Common myeloid progenitor, CD34-positive (primary cell): ENCODE measurements around the gene KRTAP4-4.
"Not testable (repeated sequence)": the region's sequence is repeated elsewhere in the genome, so short reads cannot be mapped to it uniquely, and the experiment has no call there.

Experiments
- CTCF ChIA-PET: fragments of 350-600 bp; sonication (Branson Sonifier 250); formaldehyde crosslinking; loops from one replicate; lab custom pipeline; 2021; ENCODE audit warnings: antibody characterized with exemption; lab: Charles Lee
- POLR2A ChIA-PET: fragments of 350-600 bp; sonication (Branson Sonifier 250); formaldehyde crosslinking; loops from one replicate; lab custom pipeline; 2021; ENCODE audit warnings: antibody characterized with exemption; lab: Charles Lee
- DNase-seq, 3 donors: peaks; one replicate each; pipeline versions ENCODE4 v3.0.0 to v3.0.0-alpha.2; 2013
- H3K27ac ChIP-seq, 2 experiments: 1 replicate in 1 of 2; 2 replicates in 1 of 2; pipeline ENCODE4 v1.7.0; 2013; ENCODE audit warnings: inconsistent platforms in 2 of 2, low read length in 2 of 2, mild to moderate bottlenecking in 2 of 2, low read depth in 1 of 2, moderate library complexity in 1 of 2; ENCODE audit not compliant: severe bottlenecking in 2 of 2, insufficient read depth in 1 of 2, poor library complexity in 1 of 2
- H3K27me3 ChIP-seq, 5 experiments: replicated peaks in 2 of 5; 1 replicate in 3 of 5; 2 replicates in 2 of 5; pipeline versions ENCODE4 v1.6.1 to v1.7.0; 2013; ENCODE audit warnings: low read length in 4 of 5, mild to moderate bottlenecking in 2 of 5, moderate library complexity in 2 of 5, inconsistent platforms in 1 of 5; ENCODE audit not compliant: insufficient read depth in 5 of 5, control insufficient read depth in 4 of 5
- H3K36me3 ChIP-seq, 4 experiments: 1 replicate in 2 of 4; 2 replicates in 2 of 4; pipeline versions ENCODE4 v1.6.1 to v1.7.0; 2013; ENCODE audit warnings: low read length in 3 of 4, control low read depth in 1 of 4, mild to moderate bottlenecking in 1 of 4; ENCODE audit not compliant: control insufficient read depth in 4 of 4, insufficient read depth in 4 of 4
- H3K4me1 ChIP-seq, 4 experiments: 1 replicate in 3 of 4; 2 replicates in 1 of 4; pipeline versions ENCODE4 v1.6.1 to v1.7.1; 2013; ENCODE audit warnings: low read length in 3 of 4, mild to moderate bottlenecking in 3 of 4, control low read depth in 1 of 4, inconsistent platforms in 1 of 4, moderate library complexity in 1 of 4; ENCODE audit not compliant: control insufficient read depth in 4 of 4, insufficient read depth in 4 of 4; ENCODE audit errors: control extremely low read depth in 1 of 4
- H3K4me3 ChIP-seq, 7 experiments: 1 replicate in 4 of 7; 2 replicates in 3 of 7; pipeline versions ENCODE4 v1.5.1 to v1.7.0; 2013; ENCODE audit warnings: mild to moderate bottlenecking in 7 of 7, low read length in 6 of 7, moderate library complexity in 6 of 7, inconsistent platforms in 2 of 7, low read depth in 2 of 7, control low read depth in 1 of 7; ENCODE audit not compliant: insufficient read depth in 4 of 7, control insufficient read depth in 1 of 7; ENCODE audit errors: extremely low read depth in 1 of 7
- H3K9me3 ChIP-seq, 5 experiments: 1 replicate in 4 of 5; 2 replicates in 1 of 5; pipeline versions ENCODE4 v1.6.1 to v1.7.1; 2013; ENCODE audit warnings: low read length in 4 of 5, mild to moderate bottlenecking in 2 of 5, inconsistent platforms in 1 of 5, low read depth in 1 of 5, moderate library complexity in 1 of 5; ENCODE audit not compliant: control insufficient read depth in 4 of 5, insufficient read depth in 2 of 5; ENCODE audit errors: control extremely low read depth in 1 of 5
- WGBS: methylation state at CpG from one replicate; pipeline ENCODE4 v1.1.5; 2013; ENCODE audit not compliant: insufficient coverage; 5-methylcytosine and 5-hydroxymethylcytosine counted together

The KRTAP4-4 gene

DNA sequence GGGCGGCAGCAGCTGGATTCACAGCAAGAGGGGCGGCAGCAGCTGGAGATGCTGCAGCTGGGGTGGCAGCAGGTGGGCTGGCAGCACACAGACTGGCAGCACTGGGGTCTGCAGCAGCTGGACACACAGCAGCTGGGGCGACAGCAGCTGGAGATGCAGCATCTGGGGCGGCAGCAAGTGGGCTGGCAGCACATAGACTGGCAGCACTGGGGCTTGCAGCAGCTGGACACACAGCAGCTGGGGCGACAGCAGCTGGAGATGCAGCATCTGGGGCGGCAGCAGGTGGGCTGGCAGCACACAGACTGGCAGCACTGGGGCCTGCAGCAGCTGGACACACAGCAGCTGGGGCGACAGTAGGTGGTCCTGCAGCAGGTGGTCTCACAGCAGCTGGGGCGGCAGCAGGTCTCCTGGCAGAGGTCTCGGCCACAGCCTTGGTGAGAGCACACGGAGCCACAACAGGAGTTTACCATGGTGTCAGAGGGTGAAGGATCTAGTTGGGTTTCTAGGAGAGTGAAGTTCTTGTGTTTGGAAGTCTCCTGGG is 42.6 kb downstream of the KRTAP4-4 start, which contains the start of gene KRTAP4-11:
TSS of gene KRTAP4-11 (minus strand) at position 528 of the 541 bp plus-strand sequence. CDS start at position 470, 58 bp downstream.
- H3K27me3 ChIP-seq, H3K36me3 ChIP-seq, POLR2A ChIA-PET, H3K4me3 ChIP-seq, CTCF ChIA-PET, H3K27ac ChIP-seq, DNase-seq, H3K9me3 ChIP-seq: not testable (repeated sequence)
- 85% methylated on average over 9 of the region's 10 CpGs for WGBS
- H3K4me1 ChIP-seq: peaks cover 0 to 16% (median 7%) of the 10 kb centered on the region in 4 experiments

DNA sequence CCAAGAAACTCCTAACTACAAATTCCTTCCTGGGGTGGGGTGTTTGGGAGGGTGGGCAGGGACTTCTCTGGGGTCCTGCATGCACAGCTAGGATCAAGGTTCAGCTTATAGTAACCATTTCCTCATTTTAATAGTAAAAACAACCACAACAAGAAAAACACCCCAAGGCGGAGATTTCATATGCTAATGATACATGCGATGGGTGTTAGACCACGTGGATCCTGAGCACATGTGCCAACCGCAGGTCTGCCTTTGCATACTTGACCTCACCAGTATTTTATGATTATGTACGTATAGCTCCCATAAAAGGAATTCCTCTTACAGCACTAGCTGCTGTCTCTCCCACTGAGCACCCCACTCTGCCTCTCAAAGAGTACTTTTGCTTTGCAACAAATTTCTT is 44.3 kb downstream of the KRTAP4-4 start:
- H3K27ac ChIP-seq: no peak overlapping the region
- DNase-seq: peak in 2 of 3 donors; percentile 33 to 41
- 42% methylated on average over 4 of the region's 5 CpGs for WGBS

DNA sequence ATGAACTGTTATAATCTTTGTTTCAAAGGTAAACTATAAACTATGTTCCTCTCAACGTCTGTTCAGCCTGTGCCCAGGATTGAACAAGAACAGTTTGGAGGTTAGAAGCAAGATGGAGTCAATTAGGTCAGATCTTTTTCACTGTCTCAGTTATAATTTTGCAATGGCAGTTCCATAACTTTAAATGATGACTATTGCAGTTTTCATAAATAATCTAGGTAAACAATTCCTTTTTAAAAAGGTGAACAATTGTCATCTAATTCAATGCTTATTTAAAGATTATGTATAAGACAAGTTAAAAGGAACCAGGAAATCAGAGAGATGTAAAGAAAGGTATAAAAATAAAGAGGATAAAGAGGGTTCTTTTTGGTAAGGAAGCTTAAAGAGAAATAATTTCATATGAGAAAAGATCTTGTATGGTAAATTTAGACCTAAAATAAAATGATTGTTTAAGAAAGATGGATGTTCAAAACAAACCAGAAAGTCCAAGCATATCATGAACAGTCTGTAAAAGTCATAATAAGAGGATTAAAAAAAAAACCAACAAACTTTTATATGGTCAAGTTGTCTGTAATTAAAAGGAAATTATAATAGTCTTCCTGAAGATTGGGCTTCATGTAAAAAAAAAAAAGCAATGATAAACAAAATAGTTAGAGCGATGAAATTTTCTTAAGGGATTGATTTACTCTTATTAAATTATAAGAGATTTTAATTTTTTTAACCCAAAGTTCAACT is 49.2 kb downstream of the KRTAP4-4 start:
- no peaks in the 10 kb centered on the region for H3K36me3 ChIP-seq
- ChIA-PET POLR2A (no interaction called here), CTCF (interaction anchor here (0.6 kb wide), 1 partner anchor 217 kb away, joined by 4 read pairs; no protein-coding TSS in a partner anchor)

More for the DNA sequence above, 44.3 kb downstream of the KRTAP4-4 start:
- CTCF ChIA-PET: no interaction called here
- H3K9me3 ChIP-seq: peaks cover 0 to 10% (median 0%) of the 10 kb centered on the region in 5 experiments
- no peak overlapping the region for H3K4me3 ChIP-seq
- H3K27me3 ChIP-seq: no peaks in the 10 kb centered on the region
- H3K36me3 ChIP-seq: no peaks in the 10 kb centered on the region
- POLR2A ChIA-PET: no interaction called here
- peaks cover 0 to 16% (median 7%) of the 10 kb centered on the region in 4 experiments for H3K4me1 ChIP-seq

More for the DNA sequence above, 49.2 kb downstream of the KRTAP4-4 start:
- Histone ChIP-seq H3K27ac (no peak overlapping the region), H3K9me3 (peaks cover 0 to 10% (median 0%) of the 10 kb centered on the region in 5 experiments), H3K27me3 (no peaks in the 10 kb centered on the region), H3K4me3 (no peak overlapping the region), H3K4me1 (peaks cover 0 to 13% (median 7%) of the 10 kb centered on the region in 4 experiments)
- WGBS: no CpG with 5 or more reads among the region's 2 CpGs
- DNase-seq: no peak
